Suppressor macrophage treated with lipopolysaccharide for 4 hours (primary cell): ENCODE results near the gene TMEFF2.
A peak's percentile ranks its signal among the peaks of the same experiment; 100 is the strongest.
"Not testable (repeated sequence)": the region's sequence is repeated elsewhere in the genome, so short reads cannot be mapped to it uniquely, and the experiment has no call there.

Experiments
- DNase-seq: peaks from one replicate; pipeline ENCODE4 v3.0.0-alpha.2; 2020

Gene TMEFF2

DNA sequence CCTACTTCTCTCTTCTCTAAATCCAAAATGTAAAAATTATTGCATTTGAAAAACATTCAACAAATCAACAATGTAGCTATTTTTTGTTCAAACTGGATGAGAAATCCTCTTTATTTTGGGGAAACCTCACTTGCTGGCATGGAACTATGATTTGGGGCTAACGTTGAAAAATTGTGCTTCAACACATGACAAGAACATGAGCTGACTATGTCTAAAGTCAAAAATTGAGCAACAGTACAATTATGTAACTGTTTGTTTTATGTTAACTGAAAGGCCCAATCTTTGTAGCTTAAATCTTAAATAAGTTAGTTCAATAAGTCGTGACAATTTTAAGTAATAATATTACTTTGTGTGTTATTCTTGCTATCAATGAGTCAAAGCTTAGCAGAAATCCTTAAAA lies 67.3 kb downstream of the TMEFF2 start:
- peak; percentile 2 for DNase-seq

DNA sequence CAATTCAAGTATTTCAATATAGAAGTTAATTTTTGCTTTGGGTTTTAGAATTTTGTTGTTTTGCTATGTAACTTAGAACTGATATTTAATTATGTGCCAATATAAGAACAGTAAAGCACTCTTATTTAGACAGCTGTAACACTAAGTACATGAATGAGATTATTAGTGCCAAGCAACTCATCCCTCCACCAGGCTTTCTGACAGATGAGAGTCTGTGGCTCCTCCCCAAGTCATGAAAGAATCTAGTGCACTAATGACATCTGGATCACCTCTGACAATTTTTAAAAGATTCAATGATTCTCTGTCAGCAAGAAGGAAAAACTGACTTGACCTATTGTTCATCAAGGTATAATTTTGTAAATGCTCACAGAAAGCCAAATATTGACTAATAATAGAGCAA lies 67.8 kb downstream of the TMEFF2 start:
- no peak for DNase-seq

DNA sequence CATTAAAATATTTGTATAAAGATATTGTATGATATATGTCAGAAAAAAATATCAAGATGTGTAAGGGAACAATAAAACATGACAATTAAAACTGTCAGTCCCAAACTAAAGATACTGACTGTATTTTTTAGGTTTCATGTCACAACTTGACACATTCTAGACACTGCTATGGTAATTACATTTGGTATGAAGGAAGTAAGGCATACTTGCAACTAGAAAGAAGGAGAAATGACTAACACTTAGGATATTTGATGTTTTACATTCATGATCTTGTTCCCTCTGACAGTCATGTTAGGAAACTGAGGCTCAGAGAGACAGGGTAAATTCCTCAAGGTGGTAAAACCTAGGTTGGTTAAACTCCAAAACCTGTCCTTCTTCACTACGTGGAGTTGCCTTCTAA lies 68.3 kb downstream of the TMEFF2 start:
- no peak for DNase-seq

DNA sequence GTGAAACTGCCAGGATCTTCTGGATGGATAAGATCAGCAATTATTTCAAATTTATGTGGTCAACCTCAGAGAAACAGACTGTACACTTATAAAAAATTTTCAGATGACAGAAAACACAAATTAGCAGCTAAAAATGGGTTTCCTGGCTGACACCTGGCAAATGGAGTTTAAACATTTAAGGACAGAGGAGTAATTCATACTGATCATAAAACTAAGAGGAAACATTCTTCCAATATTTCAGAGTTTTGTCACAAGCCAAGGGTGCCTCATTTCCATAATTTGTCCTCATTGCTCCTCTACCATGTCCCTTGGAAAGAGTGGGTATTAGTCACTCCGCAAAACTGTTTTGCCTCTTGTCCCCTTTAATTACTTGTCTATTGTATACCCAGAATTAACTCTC lies 70.2 kb downstream of the TMEFF2 start:
- no peak for DNase-seq

DNA sequence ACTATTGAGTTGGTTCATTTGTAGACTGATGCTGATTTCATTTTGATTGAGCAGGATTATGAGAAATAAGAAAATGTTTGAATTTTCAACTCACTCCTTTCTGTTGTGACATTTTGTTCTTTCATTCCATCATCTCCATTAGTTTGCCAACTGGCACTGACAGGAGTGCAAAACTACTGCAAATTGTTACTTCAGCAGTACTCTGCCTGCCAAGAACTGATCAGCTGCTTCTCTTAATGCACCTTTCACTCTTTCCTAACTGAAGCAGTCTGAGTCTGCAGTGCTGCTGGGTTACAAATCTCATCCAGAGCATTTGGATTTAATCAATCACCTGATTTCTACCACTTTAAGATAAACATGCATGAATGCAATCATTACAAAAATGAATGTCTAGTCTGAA lies 70.9 kb downstream of the TMEFF2 start:
- no peak for DNase-seq

DNA sequence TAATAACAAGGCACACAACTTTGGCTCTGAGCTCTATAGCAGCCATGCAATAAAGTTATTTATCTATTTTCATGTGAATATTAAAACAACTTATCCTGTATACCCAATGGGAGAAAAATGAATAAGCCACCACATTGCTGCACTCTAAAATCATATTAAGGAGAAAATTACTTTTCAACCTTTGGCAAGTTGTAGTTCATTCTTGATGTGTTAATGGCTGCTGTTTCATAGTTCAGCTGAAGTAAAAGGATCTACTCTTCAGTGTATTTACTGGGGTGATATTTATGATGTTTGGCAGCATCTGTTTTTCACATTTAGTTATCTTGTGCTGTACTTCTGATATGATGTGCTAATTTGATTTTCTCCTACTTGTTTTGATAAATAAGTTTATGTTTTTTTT lies 71.8 kb downstream of the TMEFF2 start:
- DNase-seq: no peak

DNA sequence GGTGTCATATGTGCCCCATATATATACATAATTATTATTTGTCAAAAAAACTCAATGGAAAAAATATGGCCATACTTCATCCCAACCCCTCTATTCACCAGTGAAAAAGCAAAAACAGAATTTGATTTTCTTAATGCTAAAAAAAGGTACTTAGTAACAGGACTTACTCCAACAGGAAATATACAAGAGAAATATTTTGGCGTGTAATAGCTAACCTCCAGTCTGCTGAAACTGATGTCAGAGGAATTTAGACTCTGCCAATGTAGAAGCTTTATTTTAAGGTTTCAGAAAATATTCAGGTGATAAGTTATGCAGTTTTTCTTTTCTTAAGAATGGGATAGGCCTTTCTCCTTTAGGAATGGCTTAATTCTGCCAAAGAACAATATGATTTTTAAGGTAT lies 72.6 kb downstream of the TMEFF2 start:
- no peak for DNase-seq

DNA sequence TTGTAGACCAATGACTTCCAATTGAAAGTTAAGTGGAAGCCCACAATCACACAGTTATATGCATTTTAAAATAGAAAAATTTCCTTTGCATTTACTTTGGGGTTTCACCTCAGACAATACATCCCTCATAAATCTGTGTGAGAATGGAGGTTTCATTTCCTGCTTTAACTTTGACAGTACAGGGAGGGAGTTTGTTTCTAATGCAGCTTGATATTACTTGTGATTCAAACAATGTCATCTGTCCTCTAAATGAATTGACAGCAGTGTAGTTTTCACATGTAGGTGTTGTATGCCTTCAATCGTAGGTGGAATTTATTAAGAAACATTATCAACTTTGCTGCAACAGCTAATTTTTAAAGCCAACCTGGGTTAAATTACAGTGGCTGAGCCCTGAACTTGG lies 75.2 kb downstream of the TMEFF2 start:
- DNase-seq: no peak

DNA sequence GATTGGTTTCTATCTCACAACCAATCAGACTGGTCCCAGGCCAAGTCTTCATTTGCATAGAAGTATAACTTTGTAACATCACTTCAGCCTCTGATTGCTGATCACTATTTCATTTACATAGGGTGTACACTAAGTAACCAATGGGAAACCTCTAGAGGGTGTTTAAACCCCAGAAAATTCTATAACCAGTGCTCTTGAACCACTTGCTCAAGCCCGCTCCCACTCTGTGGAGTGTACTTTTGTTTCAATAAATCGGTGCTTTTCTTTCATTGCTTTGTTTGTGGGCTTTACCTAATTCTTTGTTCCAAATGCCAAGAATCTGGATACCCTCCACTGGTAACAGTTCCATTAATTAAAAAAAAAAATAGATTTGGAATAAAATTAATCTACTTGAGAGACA lies 77.0 kb downstream of the TMEFF2 start:
- DNase-seq: no peak

DNA sequence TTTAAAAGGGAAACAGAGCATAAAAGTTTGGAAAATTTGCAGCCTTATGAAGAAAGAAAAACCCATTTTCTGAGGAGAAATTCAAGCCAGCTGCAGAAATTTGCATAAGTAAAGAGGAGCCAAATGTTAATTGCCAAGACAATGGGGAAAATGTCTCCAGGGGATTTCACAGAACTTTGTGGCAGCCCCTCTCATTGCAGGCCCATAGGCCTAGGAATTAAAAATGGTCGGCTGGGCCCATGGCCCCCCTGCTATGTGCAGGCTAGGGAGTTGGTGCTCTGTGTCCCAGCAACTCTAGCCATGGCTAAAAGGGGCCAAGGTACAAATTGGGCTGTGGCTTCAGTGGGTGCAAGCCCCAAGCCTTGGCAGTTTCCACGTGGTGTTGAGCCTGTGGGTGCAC lies 83.2 kb downstream of the TMEFF2 start:
- DNase-seq: not testable (repeated sequence)

DNA sequence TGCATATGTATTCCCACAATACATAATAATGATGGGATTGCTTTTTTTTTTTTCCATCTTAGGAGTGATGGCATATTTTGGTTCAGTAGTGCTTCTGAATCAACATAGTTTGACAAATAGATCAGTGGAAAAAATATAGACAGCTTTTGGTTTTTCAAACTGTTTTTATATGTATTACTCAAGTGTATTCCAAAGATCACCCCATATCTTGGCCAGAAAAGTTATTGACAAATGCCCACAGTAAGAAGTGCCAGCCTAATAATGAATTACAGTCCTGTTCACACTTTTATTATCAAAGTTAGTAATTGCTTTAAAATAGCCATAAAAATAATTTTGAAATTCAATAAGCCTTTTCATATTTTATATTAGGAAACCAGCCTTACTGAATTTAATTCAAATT lies 95.0 kb downstream of the TMEFF2 start:
- no peak for DNase-seq

DNA sequence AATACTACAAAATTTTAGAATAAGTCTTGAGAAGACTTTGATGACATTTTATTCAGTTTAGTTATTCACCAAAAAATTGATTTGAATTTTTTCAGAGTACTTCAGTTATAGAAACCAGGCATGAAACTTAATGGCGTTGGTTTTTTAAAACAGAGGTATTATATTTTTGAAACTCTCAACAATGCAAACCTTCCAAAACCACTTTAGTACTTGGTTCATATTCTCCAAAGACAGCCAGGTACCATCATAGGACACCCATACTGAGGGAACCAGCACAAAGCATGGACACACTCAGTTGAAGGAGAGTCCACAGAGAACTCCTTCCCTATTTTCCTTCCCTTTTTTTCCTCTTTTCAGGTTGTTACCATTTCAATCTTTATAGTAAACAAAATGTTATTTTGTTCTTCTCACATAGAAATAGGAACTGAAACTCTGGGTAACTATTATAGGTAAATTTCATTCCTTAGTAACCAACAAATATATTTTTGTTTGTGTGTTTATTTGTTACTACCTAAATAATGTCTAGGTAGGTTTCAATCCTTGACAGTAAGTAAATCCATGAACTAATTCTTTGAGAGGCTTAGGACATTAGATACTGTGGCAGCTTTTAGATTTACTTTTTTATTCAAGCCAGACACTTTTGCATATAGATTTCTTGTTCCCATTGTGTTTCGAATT lies 95.8 kb downstream of the TMEFF2 start:
- DNase-seq: no peak

DNA sequence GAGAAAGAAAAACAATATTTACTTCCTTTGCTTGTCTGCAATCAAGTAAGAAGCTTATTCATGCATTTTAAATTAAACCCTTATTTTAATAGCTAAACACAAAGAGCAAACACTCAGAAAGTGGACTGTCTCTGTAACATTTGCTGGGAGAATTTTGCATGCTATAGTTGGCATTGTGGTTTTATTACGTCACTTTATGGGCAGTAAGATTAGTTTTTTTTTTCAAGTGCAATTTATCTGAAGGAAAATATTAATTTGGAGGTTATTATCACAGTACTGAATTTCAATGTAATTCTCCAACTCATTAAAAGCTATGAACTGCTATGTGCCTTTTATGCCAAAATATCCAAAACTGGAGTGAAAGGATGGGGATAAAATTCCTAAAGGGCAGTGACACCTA lies 103.3 kb downstream of the TMEFF2 start:
- no peak for DNase-seq

DNA sequence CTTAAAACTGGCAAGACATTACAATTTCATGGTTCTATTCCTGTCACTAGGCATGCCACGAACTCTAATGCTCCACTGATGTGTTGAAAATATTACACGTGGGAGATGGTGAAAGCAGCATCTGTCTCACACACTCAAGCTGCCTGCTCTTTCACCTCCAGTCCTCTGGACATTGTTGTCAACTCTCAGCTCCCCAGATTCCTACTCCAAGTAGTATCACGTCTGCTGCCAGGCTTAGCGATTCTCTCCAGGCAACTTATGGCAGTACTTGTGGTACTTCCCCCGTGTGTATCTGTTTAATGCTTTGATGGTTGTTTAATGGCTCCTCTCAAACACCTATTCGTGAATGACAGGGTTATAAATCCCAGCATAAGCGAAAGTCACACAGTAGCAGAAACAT lies 103.8 kb downstream of the TMEFF2 start:
- DNase-seq: no peak

DNA sequence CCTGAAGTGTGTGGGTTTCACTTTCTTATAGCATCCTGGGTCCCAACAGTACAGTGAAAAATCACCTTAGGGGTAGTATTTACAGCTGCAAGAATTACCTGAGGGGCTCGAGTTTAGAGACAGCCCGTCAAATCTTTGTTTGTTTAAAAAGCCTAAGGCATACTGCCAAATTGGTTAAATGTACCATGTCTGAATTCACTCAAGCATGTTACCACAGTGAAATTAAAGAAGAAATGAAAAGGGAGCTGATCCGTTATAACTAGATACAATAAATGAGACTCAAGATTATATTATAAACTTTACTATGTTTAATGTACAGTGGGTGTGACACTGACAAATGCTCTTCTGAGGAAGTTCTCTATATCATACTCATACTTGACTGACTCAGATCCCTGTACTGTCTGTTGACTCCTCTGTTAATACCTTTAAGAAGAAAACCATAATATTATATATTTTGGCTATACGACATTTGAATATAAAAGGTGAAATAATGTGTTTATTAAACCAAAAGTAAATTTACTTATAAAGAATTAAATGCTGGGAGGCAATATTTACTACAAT lies 107.3 kb downstream of the TMEFF2 start:
- DNase-seq: no peak

DNA sequence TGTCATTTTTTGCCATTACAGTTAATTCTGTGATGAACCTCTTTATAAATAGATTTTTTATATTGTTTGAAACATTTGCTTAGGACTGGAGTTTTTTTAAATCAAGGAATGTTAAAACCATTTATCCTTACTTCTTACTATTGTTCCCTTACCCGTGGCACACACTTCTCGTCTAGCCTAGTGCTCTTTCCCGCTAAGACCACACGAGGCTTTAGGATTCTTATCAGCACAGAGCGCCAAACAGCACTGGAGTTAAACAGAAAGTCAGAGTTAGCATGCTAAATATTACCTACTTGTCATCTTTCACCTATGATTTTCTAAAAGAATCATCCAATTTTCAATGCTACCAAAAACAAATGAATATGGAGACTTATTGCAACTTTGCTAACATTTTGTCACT lies 112.6 kb downstream of the TMEFF2 start:
- DNase-seq: no peak

DNA sequence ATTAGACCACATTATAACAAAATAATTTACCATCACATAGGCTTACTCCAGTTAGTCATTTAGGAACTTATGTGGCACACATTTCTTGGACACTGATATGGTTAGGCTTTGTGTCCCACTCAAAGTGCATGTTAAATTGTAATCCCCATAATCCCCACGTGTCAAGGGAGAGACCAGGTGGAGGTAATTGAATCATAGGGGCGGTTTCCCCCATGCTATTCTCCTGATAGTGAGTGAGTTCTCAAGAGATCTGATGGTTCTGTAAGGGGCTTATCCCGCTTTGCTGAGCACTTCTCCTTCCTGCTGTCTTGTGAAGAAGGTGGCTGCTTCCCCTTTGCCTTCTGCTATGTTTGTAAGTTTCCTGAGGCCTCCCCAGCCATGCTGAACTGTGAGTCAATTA lies 114.6 kb downstream of the TMEFF2 start:
- DNase-seq: not testable (repeated sequence)

DNA sequence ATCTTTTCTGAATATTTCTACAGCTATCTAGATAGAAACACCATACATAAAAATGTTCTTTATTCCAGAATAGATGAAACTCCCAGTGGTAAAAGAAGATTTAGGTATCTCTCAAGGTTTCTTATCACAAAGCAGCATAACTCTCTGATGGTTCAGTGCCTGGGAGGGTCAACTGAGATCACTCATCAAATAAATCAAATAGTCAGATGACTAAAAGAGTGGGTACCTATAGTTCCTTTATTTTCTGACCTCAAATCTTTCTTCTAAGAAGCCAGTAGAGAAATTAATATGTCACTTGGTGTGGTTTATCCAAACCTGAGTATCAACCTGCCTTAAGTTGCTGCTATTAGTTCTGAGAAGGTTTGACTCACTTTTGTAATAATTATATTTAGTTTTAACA lies 120.9 kb downstream of the TMEFF2 start:
- no peak for DNase-seq

DNA sequence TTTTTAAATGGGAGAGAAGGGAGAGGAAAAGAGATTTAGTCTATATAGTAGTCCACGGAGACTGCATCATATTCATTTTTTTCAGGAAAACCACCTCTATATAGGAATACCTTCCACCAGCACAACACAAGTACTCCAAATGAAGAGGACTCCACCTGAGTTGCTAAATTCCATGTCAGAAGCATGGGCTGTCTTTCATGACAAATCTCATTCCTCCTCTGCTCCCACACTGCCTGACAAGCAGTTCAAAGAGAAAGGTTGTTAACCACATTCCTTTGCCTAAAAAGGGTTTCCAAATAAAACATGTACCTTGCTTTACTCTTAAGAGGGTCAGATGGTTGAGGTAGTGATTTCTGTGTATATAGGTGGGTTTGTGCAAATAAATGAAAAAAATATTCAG lies 122.0 kb downstream of the TMEFF2 start:
- DNase-seq: no peak

DNA sequence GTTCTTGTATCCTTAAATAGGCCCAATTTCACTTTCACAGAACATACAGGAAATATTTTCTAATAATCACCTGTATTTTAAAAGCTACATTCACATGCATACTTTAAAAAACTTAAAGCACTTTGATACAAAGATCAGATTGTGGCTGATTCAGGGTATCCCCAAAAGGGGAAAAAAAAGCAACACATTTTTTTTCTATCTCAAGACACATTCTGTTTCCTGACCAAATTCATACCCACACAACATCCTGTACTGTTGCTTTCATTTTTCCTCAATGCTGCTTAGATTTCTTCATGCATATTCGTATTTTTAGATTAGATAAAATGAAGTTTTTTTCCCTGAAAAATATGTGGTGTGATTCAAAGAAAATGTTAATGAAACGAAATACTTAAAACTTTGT lies 122.5 kb downstream of the TMEFF2 start:
- no peak for DNase-seq

DNA sequence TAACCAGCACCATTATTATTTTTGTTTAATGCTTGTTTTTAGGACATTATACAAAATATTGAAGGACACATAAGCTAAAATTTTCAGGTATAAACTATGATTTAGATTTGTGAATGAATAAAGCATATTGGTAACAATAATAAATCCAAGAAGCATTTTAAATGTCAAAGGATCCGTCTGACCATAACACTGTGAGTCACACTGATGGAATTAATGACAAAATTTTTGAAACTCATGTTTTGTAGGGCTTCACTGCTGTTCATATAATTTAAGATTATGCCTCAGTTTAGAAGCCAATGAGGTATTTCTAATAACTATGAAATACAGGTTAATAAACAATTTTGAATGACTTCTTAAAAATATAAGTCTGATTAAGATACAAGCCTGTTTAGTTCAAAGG lies 124.6 kb downstream of the TMEFF2 start:
- DNase-seq: no peak

DNA sequence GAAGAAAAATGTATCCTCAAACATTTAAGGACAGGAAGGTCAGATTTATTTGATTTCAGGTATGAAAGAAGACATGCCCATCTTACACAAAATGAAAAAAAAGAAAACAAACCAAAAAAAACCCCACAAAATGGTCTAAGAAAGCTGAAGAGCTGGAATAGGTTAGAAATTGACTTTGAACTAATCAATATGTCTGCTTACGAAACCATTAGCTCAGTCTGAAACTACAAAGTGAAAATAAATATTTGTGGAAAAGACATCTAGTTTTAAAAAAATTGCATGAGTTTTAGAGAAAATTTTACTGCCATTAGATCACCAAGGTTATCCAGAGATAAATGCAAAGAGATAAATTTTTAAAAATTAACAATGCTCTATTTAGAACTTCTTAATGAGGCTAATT lies 125.3 kb downstream of the TMEFF2 start:
- DNase-seq: no peak

DNA sequence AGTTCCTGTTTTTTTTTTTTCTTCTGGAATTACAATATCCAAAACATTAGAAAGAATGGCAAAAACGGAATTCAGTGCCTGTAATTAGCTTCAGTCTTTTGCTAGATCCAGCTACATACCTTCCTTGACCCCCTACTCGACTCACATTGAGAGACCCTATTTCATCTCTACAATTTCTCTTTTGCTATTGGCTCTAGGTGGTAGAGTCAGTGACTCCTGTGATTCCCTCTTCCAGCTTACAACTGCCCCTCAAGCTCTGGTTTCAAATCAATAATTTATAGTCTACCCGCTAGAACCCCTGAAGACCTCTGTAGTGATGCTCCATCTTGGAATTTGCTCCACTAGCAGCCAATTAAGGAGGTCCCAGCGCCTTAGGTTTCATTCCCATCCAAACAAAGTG lies 125.8 kb downstream of the TMEFF2 start:
- DNase-seq: no peak

DNA sequence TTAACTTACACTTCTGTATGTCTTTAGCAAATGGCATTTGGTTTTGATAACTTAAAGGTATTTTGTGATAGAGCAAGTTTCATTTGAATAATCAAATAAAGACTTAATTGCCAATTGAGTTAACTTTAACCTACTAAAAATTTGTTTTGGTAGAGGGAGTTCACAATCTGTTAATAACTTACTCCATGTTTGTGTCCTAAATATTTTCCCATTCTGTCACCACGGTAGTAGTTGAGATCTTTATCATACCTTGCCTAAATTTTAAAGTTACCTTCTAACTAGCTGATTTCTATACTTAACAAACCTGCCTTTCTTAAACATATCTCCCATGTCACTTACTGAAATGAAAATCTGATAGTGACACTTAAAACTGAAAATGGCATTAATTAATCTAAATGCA lies 127.1 kb downstream of the TMEFF2 start:
- no peak for DNase-seq

DNA sequence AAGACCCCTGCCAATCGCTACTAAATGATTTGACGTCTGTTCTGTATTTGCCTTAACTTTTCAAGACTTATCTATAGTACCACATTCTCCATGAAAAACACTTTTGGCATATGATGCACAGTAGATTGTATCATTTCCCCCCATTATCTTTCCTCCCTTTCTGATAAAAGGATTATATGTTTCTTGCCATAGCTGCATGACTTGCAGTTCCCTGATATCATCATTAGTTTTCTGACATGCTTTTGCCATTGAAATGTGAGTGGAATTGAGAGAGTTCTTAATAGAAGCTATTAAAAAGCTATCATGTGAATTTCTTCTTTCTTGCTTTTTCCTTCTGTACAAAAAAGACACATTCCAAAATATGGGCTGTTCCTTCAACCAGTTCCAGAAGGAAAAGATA lies 130.3 kb downstream of the TMEFF2 start:
- DNase-seq: no peak
